ENCODE data around the gene HDAC9. TPM values are rescaled to one million over a fixed set of nuclear protein-coding genes. Genes with fewer than 3 reads are reported as not detected.
A peak's percentile ranks its signal among the peaks of the same experiment; 100 is the strongest.

HDAC9 gene
- total and polyA plus RNA-seq, 8 donors = 1.3 to 12.3 (median 3.5) TPM

GRCh38 chr7:18844735-18845134, 349.2 kb downstream of the HDAC9 start:
- Histone ChIP-seq H3K9me3 (no peaks in the 10 kb centered on the region), H3K4me3 (no peak overlapping the region), H3K36me3 (no peaks in the 10 kb centered on the region), H3K4me1 (no peaks in the 10 kb centered on the region), H3K27me3 (no peaks in the 10 kb centered on the region), H3K27ac (no peak overlapping the region)
- TF ChIP-seq, protein P1, sequence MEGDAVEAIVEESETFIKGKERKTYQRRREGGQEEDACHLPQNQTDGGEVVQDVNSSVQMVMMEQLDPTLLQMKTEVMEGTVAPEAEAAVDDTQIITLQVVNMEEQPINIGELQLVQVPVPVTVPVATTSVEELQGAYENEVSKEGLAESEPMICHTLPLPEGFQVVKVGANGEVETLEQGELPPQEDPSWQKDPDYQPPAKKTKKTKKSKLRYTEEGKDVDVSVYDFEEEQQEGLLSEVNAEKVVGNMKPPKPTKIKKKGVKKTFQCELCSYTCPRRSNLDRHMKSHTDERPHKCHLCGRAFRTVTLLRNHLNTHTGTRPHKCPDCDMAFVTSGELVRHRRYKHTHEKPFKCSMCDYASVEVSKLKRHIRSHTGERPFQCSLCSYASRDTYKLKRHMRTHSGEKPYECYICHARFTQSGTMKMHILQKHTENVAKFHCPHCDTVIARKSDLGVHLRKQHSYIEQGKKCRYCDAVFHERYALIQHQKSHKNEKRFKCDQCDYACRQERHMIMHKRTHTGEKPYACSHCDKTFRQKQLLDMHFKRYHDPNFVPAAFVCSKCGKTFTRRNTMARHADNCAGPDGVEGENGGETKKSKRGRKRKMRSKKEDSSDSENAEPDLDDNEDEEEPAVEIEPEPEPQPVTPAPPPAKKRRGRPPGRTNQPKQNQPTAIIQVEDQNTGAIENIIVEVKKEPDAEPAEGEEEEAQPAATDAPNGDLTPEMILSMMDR (IDR thresholded peaks at IDR 0.05) = no peak
- intact Hi-C loops (cut with DNase I) = no loop called here
- ATAC-seq (no peak), DNase-seq (no peak), FAIRE-seq (no peak)
- 82 to 86% methylated on average over 5 of the region's 5 CpGs for WGBS, 2 donors

- TF ChIP-seq, protein P1 (IDR thresholded peaks at IDR 0.05) = no peak
- Histone ChIP-seq H3K27me3 (no peaks in the 10 kb centered on the region), H3K4me3 (no peak overlapping the region), H3K36me3 (no peaks in the 10 kb centered on the region), H3K4me1 (no peaks in the 10 kb centered on the region), H3K9me3 (no peaks in the 10 kb centered on the region), H3K27ac (no peak overlapping the region)
- DNase-seq (no peak), ATAC-seq (no peak), FAIRE-seq (no peak)
- intact Hi-C loops (cut with DNase I) = no loop called here
- 65 to 78% methylated on average over 6 of the region's 6 CpGs for WGBS, 2 donors
These were observed 350.2 kb downstream of the HDAC9 start for GRCh38 chr7:18845700-18846099.

DNA sequence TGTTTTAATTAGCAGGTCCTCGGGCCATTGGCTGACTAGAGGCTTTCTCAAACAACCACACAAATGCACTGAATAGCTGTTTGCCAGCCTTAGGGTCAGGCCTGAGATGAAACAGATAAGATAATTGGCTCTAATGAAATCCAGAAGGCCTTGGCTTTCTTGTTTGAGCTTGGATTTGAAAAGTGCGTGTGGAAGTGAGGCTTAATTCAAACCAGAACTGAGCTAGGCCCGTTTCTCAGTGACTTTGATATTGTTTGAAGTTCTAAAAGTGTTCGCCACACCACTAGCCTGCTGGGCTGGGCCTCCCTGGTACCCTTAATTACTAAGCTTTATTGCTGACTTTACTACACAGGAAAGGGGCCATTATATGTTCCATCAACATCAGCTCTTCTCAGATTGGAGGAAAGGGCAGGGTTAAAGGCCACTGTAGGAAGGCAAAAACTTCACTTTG, 351.2 kb downstream of the HDAC9 start:
- 38 to 53% methylated on average over 4 of the region's 4 CpGs for WGBS, 2 donors
- no peak for FAIRE-seq
- no peak overlapping the region for H3K27ac ChIP-seq
- TF ChIP-seq, protein P1 (IDR thresholded peaks at IDR 0.05) = no peak
- no peaks in the 10 kb centered on the region for H3K4me1 ChIP-seq
- no peak for ATAC-seq
- no peaks in the 10 kb centered on the region for H3K27me3 ChIP-seq
- no peaks in the 10 kb centered on the region for H3K9me3 ChIP-seq
- intact Hi-C loops (cut with DNase I) = no loop called here
- H3K4me3 ChIP-seq = no peak overlapping the region
- H3K36me3 ChIP-seq = no peaks in the 10 kb centered on the region
- no peak for DNase-seq

DNA sequence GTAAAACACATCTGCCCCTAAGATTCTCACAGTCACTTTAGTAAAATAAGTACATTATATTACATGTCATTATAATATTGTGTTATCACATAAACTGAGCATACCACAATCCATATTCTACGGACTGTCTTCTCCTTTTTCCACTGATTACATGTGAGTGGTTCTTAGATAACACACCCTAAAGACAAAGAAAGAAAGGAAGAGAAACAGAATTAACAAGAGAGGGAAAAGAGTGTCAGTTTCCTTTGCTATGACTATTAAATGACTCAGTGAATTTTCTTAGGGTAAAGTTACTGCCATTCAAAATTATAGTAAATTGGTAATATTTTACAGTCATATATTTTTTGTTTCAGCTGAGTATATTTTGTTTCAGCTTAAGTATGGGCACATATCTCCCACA, 353.6 kb downstream of the HDAC9 start:
- DNase-seq (no peak), FAIRE-seq (no peak), ATAC-seq (no peak)
- Histone ChIP-seq H3K9me3 (no peaks in the 10 kb centered on the region), H3K4me1 (no peaks in the 10 kb centered on the region), H3K27me3 (no peaks in the 10 kb centered on the region), H3K36me3 (no peaks in the 10 kb centered on the region), H3K4me3 (no peak overlapping the region), H3K27ac (no peak overlapping the region)
- TF ChIP-seq, protein P1 (IDR thresholded peaks at IDR 0.05) = no peak
- intact Hi-C loops (cut with DNase I) = no loop called here
- WGBS, 2 donors = 43 to 64% methylated on average over 1 of the region's 1 CpG

- H3K4me1 ChIP-seq = no peaks in the 10 kb centered on the region
- TF ChIP-seq, protein P1 (IDR thresholded peaks at IDR 0.05) = no peak
- intact Hi-C loops (cut with DNase I) = no loop called here
- WGBS, 2 donors = 50 to 59% methylated on average over 4 of the region's 4 CpGs
- peak in 1 of 4 donors; percentile 38 for ATAC-seq
- no peak for FAIRE-seq
- H3K4me3 ChIP-seq = no peak overlapping the region
- no peaks in the 10 kb centered on the region for H3K27me3 ChIP-seq
- no peaks in the 10 kb centered on the region for H3K9me3 ChIP-seq
- no peaks in the 10 kb centered on the region for H3K36me3 ChIP-seq
- H3K27ac ChIP-seq = no peak overlapping the region
- no peak for DNase-seq
These were observed 360.2 kb downstream of the HDAC9 start for GRCh38 chr7:18855796-18856195.

Measured in pancreas (tissue), 10 donors.